Measurements from ENCODE around the gene TRIM38.

DNA sequence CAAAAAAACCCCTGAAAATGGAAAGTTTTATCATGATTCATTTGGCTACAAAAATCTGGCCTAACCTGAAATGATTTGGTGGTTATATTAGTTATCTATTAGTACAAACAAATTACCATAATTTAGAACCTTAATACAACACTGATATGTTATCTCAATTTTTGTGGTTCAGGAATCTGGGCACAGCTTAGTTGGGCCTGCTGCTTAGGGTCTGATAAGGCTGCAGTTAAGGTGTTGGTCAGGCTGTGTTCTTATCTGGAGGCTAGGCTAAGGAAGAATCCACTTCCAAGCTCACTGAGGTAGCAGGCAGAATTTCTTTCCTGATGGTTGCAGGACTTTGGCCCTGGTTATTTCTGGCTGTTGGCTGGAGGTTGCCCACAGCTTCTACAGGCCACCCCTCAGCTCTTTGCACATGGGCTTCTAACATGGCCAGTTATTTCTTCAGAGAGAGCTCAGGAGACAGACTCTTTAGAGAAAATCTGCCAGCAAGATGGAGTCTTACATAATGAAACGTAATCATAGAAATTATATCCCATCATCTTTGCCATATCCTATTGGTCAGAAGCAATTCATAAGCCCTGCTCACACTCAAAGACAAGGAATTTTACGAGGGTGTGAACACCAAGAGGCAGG is 11.4 kb downstream of the TRIM38 start:
- TF ChIP-seq, protein P1, sequence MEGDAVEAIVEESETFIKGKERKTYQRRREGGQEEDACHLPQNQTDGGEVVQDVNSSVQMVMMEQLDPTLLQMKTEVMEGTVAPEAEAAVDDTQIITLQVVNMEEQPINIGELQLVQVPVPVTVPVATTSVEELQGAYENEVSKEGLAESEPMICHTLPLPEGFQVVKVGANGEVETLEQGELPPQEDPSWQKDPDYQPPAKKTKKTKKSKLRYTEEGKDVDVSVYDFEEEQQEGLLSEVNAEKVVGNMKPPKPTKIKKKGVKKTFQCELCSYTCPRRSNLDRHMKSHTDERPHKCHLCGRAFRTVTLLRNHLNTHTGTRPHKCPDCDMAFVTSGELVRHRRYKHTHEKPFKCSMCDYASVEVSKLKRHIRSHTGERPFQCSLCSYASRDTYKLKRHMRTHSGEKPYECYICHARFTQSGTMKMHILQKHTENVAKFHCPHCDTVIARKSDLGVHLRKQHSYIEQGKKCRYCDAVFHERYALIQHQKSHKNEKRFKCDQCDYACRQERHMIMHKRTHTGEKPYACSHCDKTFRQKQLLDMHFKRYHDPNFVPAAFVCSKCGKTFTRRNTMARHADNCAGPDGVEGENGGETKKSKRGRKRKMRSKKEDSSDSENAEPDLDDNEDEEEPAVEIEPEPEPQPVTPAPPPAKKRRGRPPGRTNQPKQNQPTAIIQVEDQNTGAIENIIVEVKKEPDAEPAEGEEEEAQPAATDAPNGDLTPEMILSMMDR (IDR thresholded peaks at IDR 0.05), result no peak
- no peak for TF ChIP-seq POLR2A (IDR thresholded peaks at IDR 0.05)
